GDM1 (cell line): ENCODE results near the gene FLYWCH1.

Experiments
- DNase-seq: peaks from one replicate; lab custom pipeline; 2025; lab: John Stamatoyannopoulos, UW

Gene FLYWCH1

GRCh38 chr16:2985893-2986355 lies 74.2 kb downstream of the FLYWCH1 start:
- DNase-seq: no peak

GRCh38 chr16:2986623-2987188 lies 75.0 kb downstream of the FLYWCH1 start:
- DNase-seq: no peak

DNA sequence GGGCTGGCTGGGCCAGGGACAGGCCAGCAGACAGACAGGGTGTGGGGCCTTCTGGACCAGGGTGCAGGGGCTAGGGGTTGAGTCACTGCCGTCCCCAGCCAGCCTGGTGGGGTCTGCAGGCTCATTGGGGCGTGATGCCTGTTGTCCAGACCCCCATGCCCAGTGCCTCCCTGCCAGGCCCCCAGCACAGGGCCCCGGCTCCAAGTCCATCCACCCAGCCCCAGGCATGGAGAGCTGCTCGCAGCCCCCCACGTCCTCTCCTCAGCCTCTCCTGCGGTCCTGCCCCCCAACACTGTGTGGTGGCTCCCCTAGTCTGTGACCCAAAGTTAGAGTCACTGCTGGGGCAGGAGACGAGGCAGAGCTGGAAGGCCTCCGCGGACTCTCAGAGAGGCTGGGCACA lies 75.6 kb downstream of the FLYWCH1 start:
- no peak for DNase-seq

GRCh38 chr16:2987833-2988232 lies 76.1 kb downstream of the FLYWCH1 start:
- no peak for DNase-seq

DNA sequence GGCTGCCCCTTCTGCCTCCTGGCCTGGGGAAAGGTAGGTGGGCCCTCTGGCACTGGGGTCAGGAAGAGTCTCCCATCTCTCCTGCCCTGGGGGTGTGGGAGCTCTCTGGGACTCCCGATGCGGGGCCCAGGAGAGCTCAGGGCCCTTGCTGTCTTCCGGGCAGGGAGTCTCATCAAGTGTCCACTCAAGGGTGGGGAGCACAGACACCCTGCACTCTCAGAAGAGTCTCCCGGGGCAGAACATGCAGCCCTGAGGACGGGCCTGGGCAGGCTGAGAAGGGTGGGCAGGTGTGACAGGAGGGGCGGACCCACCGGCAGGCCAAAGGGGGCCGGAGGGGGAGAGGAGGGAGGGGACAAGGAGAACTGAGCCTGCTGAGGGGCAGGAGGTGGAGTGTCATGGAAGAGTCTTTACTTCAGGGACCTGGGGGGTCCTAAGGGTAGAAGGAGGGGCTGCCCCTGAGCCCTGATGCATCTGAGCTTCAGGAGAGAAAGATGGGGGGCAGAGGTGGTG lies 76.9 kb downstream of the FLYWCH1 start:
- no peak for DNase-seq

GRCh38 chr16:2990891-2991290 lies 79.2 kb downstream of the FLYWCH1 start:
- DNase-seq: no peak

GRCh38 chr16:2991566-2992261 lies 80.0 kb downstream of the FLYWCH1 start:
- DNase-seq: no peak

- DNase-seq: no peak
These were observed 80.8 kb downstream of the FLYWCH1 start for GRCh38 chr16:2992383-2993081.

GRCh38 chr16:2996298-2996697 lies 84.6 kb downstream of the FLYWCH1 start:
- DNase-seq: no peak

GRCh38 chr16:2999929-3000328 lies 88.2 kb downstream of the FLYWCH1 start:
- no peak for DNase-seq

DNA sequence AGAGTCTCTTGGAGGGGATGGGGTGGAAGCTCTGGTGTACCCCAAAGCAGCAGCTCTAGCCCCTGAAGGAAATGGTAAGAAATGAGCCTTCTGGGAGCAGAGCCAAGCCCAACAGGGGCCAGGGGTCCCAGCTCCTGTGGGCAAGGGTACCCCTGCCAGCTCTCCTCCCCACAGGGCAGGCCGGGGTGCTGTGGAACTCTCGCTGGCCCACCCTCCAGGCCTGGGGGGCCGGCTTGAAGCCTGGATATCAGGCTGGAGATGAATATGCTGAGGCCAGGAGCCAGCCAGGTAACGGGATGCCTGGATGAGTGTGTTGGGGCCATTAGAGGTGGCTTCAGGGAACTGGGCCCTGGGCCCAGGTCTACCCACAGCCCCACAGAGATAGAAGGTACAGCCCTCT lies 88.8 kb downstream of the FLYWCH1 start:
- no peak for DNase-seq
